Activated naive CD4-positive, alpha-beta T cell treated with anti-CD3 and anti-CD28 coated beads, Interleukin-2, amount 50 U/mL, for 16 hours (primary cell): ENCODE measurements around the gene KIAA1755.

ENCODE experiments used
- DNase-seq: peaks from one replicate; pipeline ENCODE4 v3.0.0-alpha.2; 2020

The KIAA1755 gene

GRCh38 chr20:38164624-38165088 is 95.9 kb downstream of the KIAA1755 start:
- DNase-seq, result no peak

GRCh38 chr20:38164069-38164468 is 96.5 kb downstream of the KIAA1755 start:
- DNase-seq, result no peak

- no peak for DNase-seq
These were observed 97.4 kb downstream of the KIAA1755 start for GRCh38 chr20:38162878-38163875.

GRCh38 chr20:38162149-38162548 is 98.4 kb downstream of the KIAA1755 start:
- no peak for DNase-seq

- no peak for DNase-seq
These were observed 99.1 kb downstream of the KIAA1755 start for GRCh38 chr20:38161412-38161774.
